ENCODE data around the gene VANGL1.

VANGL1 gene

GRCh38 chr1:115606305-115606704, 35.5 kb upstream of the VANGL1 start:
- TF ChIP-seq CTCF (IDR thresholded peaks at IDR 0.05): no peak

GRCh38 chr1:115609021-115609420, 32.7 kb upstream of the VANGL1 start:
- no peak for TF ChIP-seq CTCF (IDR thresholded peaks at IDR 0.05)

GRCh38 chr1:115613767-115614166, 28.0 kb upstream of the VANGL1 start:
- TF ChIP-seq CTCF (IDR thresholded peaks at IDR 0.05): no peak

- TF ChIP-seq CTCF (IDR thresholded peaks at IDR 0.05): no peak
Measured at GRCh38 chr1:115620453-115620852, 21.3 kb upstream of the VANGL1 start.

GRCh38 chr1:115620950-115621349, 20.8 kb upstream of the VANGL1 start:
- no peak for TF ChIP-seq CTCF (IDR thresholded peaks at IDR 0.05)

- TF ChIP-seq CTCF (IDR thresholded peaks at IDR 0.05): no peak
Measured at GRCh38 chr1:115624859-115625258, 16.9 kb upstream of the VANGL1 start.

- TF ChIP-seq CTCF (IDR thresholded peaks at IDR 0.05): no peak
Measured at GRCh38 chr1:115630342-115630741, 11.4 kb upstream of the VANGL1 start.

GRCh38 chr1:115632251-115633026, 9.3 kb upstream of the VANGL1 start:
- no peak for TF ChIP-seq CTCF (IDR thresholded peaks at IDR 0.05)

Measured in LNCAP (cell line).